H1 (cell line): ENCODE results near the gene TAP2.

ENCODE experiments used
- ATF3 ChIP-seq: IDR thresholded peaks from 2 replicates; pipeline ENCODE4 v1.6.1; 2011; ENCODE audit warnings: low read depth, mild to moderate bottlenecking, low read length; ENCODE audit not compliant: insufficient read depth
- CREB1 ChIP-seq: IDR thresholded peaks from 2 replicates; pipeline ENCODE4 v1.6.1; 2012; ENCODE audit warnings: inconsistent platforms
- CTCF ChIP-seq, 3 experiments: IDR thresholded peaks; 1 replicate in 2 of 3; 2 replicates in 1 of 3; pipeline versions ENCODE4 v1.5.1 to v1.6.1; 2011; ENCODE audit warnings: low read length in 3 of 3, mild to moderate bottlenecking in 3 of 3, inconsistent platforms in 2 of 3, low read depth in 1 of 3, moderate library complexity in 1 of 3; ENCODE audit not compliant: insufficient read depth in 1 of 3; ENCODE audit errors: control extremely low read depth in 1 of 3
- EZH2 ChIP-seq: fragments of 200-600 bp; sonication (generic); IDR thresholded peaks from 2 replicates; pipeline ENCODE4 v1.7.1; 2012; ENCODE audit warnings: low read depth, mild to moderate bottlenecking, moderate library complexity, low read length, inconsistent platforms; ENCODE audit not compliant: severe bottlenecking
- JUN ChIP-seq: IDR thresholded peaks from 2 replicates; pipeline ENCODE4 v1.6.1; 2011; ENCODE audit warnings: low read depth, mild to moderate bottlenecking, improper control_type of control experiment, low read length
- MAFK ChIP-seq: IDR thresholded peaks from 2 replicates; pipeline ENCODE4 v1.6.1; 2012; ENCODE audit warnings: low read depth, mild to moderate bottlenecking, improper control_type of control experiment, low read length
- PHF8 ChIP-seq: fragments of 200-600 bp; sonication (generic); conservative IDR thresholded peaks from 2 replicates; pipeline ENCODE4 v1.7.1; 2012; ENCODE audit warnings: low read depth, mild to moderate bottlenecking, inconsistent platforms, low read length, moderate library complexity
- POLR2AphosphoS5 ChIP-seq: IDR thresholded peaks from 2 replicates; pipeline ENCODE4 v1.6.1; 2011; ENCODE audit warnings: low read depth, low read length
- TEAD4 ChIP-seq: IDR thresholded peaks from 2 replicates; pipeline ENCODE4 v1.6.1; 2012; ENCODE audit warnings: low read depth, low read length, inconsistent platforms, mixed read lengths

DNA sequence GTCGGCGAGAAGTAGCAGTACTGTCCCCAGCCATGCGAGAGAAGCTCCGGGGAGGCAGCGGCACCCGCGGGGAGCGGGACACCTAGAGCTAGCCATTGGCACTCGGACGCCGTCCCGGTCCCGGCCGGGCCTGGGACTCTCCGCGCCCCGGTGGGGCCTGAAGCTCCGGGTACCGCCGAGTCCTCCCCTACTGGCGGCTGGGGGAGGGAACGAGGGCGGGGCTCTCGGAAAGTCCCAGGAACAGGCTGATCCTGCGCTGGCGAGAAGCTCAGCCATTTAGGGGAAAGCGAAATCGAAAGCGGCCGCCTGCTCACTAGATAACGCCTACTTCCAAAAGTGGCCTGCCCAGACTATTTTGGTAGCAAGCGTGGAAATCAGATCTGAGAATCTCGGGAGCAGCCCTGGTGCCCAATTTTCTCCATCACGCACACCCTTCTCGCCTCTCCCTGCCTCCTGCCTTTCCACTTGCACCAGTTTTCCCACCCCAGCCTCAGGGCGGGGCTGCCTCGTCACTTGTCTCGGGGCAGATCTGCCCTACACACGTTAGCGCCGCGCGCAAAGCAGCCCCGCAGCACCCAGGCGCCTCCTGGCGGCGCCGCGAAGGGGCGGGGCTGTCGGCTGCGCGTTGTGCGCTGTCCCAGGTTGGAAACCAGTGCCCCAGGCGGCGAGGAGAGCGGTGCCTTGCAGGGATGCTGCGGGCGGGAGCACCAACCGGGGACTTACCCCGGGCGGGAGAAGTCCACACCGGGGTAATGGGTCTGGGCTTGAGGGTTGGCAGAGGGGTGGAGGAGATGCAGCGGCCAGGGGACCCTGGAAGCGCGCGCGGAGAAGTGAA, 15.2 kb upstream of the TAP2 start, which contains the start of the genes PSMB9 and TAP1:
- TF ChIP-seq CREB1 = peak; percentile 96
- no peak for TF ChIP-seq POLR2AphosphoS5
- peak; percentile 63 to 94 (median 75) for TF ChIP-seq CTCF (IDR thresholded peaks at IDR 0.05; ENCODE audit: control extremely low read depth in 1 of 3, insufficient read depth in 1 of 3, low read depth in 1 of 3, low read length in 3 of 3)
- TF ChIP-seq ATF3 = no peak
- TF ChIP-seq EZH2 = no peak
- TF ChIP-seq JUN = no peak
- TF ChIP-seq PHF8 = peak; percentile 52
- no peak for TF ChIP-seq MAFK
- TF ChIP-seq TEAD4 = no peak; the same call in 1 of the 2 replicates
